IMR-90 (cell line): ENCODE data around the gene POLR1D. TPM values are rescaled to one million over a fixed set of nuclear protein-coding genes. Genes with fewer than 3 reads are reported as not detected.

ENCODE experiments used
- ATAC-seq: fragments of 200-7000 bp; cut with Tn5 transposase; 2 replicates; pipeline ENCODE4 v1.9.1; 2020; ENCODE audit warnings: low read depth, mild to moderate bottlenecking, moderate library complexity
- BruUV-seq: library from RNA; stranded (reverse); fragments of 400-500 nt; replicated peaks from 2 replicates; lab custom pipeline; 2021; lab: Mats Ljungman, UMichigan
- CTCF ChIA-PET: fragments of 300-600 bp; formaldehyde crosslinking; extraction: SDS; loops from one replicate; lab custom pipeline; 2021; ENCODE audit warnings: antibody characterized with exemption; lab: Yijun Ruan, JAX
- POLR2A ChIA-PET: fragments of 300-600 bp; sonication (Branson Sonifier 250); formaldehyde crosslinking; loops from one replicate; lab custom pipeline; 2022; ENCODE audit warnings: antibody characterized with exemption; ENCODE audit not compliant: unreplicated experiment; lab: Charles Lee
- DNase-seq: peaks from one replicate; pipeline ENCODE4 v3.0.0; 2013
- H2AFZ ChIP-seq: replicated peaks from 2 replicates; pipeline ENCODE3; 2013; ENCODE audit warnings: low read length, mild to moderate bottlenecking; ENCODE audit not compliant: poor library complexity
- H2AK5ac ChIP-seq: 2 replicates; pipeline ENCODE4 v1.6.1; 2013; ENCODE audit warnings: low read depth, low read length, inconsistent platforms
- H2AK9ac ChIP-seq: replicated peaks from 2 replicates; pipeline ENCODE3; 2013; ENCODE audit warnings: mild to moderate bottlenecking, low read depth, low read length, moderate library complexity; ENCODE audit not compliant: poor library complexity
- H2BK120ac ChIP-seq: 2 replicates; pipeline ENCODE4 v1.6.1; 2013; ENCODE audit warnings: low read depth, low read length, inconsistent platforms
- H2BK15ac ChIP-seq: 3 replicates; pipeline ENCODE4 v1.6.1; 2013; ENCODE audit warnings: low read depth, low read length, inconsistent platforms
- H2BK20ac ChIP-seq: 2 replicates; pipeline ENCODE4 v1.6.1; 2013; ENCODE audit warnings: low read depth, mild to moderate bottlenecking, inconsistent platforms, low read length, moderate library complexity
- H2BK5ac ChIP-seq: 2 replicates; pipeline ENCODE4 v1.6.1; 2013; ENCODE audit warnings: mild to moderate bottlenecking, low read depth, low read length, inconsistent platforms; ENCODE audit not compliant: poor library complexity, severe bottlenecking
- H3K14ac ChIP-seq: replicated peaks from 2 replicates; pipeline ENCODE4 v1.6.1; 2013; ENCODE audit warnings: low read depth, low read length, inconsistent platforms
- H3K18ac ChIP-seq: 2 replicates; pipeline ENCODE4 v1.6.1; 2013; ENCODE audit warnings: low read depth, low read length, control low read depth
- H3K23ac ChIP-seq: 2 replicates; pipeline ENCODE4 v1.6.1; 2013; ENCODE audit warnings: low read depth, low read length, inconsistent platforms
- H3K27ac ChIP-seq: 2 replicates; pipeline ENCODE4 v1.5.1; 2013; ENCODE audit warnings: mild to moderate bottlenecking, control low read depth, low read length; ENCODE audit not compliant: insufficient read depth
- H3K27me3 ChIP-seq: 2 replicates; pipeline ENCODE4 v1.6.1; 2013; ENCODE audit warnings: low read length; ENCODE audit not compliant: control insufficient read depth, insufficient read depth
- H3K36me3 ChIP-seq: 2 replicates; pipeline ENCODE4 v1.6.1; 2013; ENCODE audit warnings: low read length, mixed read lengths; ENCODE audit not compliant: control insufficient read depth, insufficient read depth
- H3K4ac ChIP-seq: 2 replicates; pipeline ENCODE4 v1.6.1; 2013; ENCODE audit warnings: low read depth, low read length, inconsistent platforms
- H3K4me1 ChIP-seq: 2 replicates; pipeline ENCODE4 v1.6.1; 2013; ENCODE audit warnings: low read length, mixed read lengths; ENCODE audit not compliant: control insufficient read depth, insufficient read depth
- H3K4me2 ChIP-seq: 2 replicates; pipeline ENCODE4 v1.6.1; 2013; ENCODE audit warnings: low read depth, mild to moderate bottlenecking, control low read depth, low read length, moderate library complexity
- H3K4me3 ChIP-seq: 2 replicates; pipeline ENCODE4 v1.5.1; 2013; ENCODE audit warnings: low read depth, mild to moderate bottlenecking, control low read depth, low read length, moderate library complexity; ENCODE audit not compliant: insufficient read depth
- H3K56ac ChIP-seq: 2 replicates; pipeline ENCODE4 v1.6.1; 2013; ENCODE audit warnings: low read length, inconsistent platforms; ENCODE audit not compliant: insufficient read depth; ENCODE audit errors: extremely low read depth
- H3K79me1 ChIP-seq, 2 experiments: 2 replicates each; pipeline ENCODE4 v1.6.1; 2013; ENCODE audit warnings: low read length in 2 of 2, inconsistent platforms in 1 of 2, low read depth in 1 of 2
- H3K9ac ChIP-seq: 2 replicates; pipeline ENCODE4 v1.6.1; 2013; ENCODE audit warnings: low read depth, low read length, control low read depth
- H3K9me1 ChIP-seq: 2 replicates; pipeline ENCODE4 v1.6.1; 2013; ENCODE audit warnings: low read length, inconsistent platforms; ENCODE audit not compliant: insufficient read depth
- H3K9me3 ChIP-seq: 2 replicates; pipeline ENCODE4 v1.6.1; 2013; ENCODE audit warnings: low read length; ENCODE audit not compliant: control insufficient read depth, insufficient read depth
- H4K20me1 ChIP-seq: 2 replicates; pipeline ENCODE4 v1.6.1; 2013; ENCODE audit warnings: low read length, inconsistent platforms; ENCODE audit not compliant: insufficient read depth
- H4K5ac ChIP-seq: 2 replicates; pipeline ENCODE4 v1.6.1; 2013; ENCODE audit warnings: mild to moderate bottlenecking, low read depth, low read length, control low read depth
- H4K8ac ChIP-seq, 2 experiments: 2 replicates each; pipeline ENCODE4 v1.6.1; 2013; ENCODE audit warnings: low read depth in 2 of 2, low read length in 2 of 2, control low read depth in 1 of 2, inconsistent platforms in 1 of 2
- H4K91ac ChIP-seq: 2 replicates; pipeline ENCODE4 v1.6.1; 2013; ENCODE audit warnings: low read depth, low read length, inconsistent platforms; ENCODE audit not compliant: insufficient read depth
- MAFK ChIP-seq: IDR thresholded peaks from 2 replicates; pipeline ENCODE4 v1.6.1; 2012; ENCODE audit warnings: low read depth, low read length, improper control_type of control experiment
- SMC3 ChIP-seq: fragments of 150-350 bp; IDR thresholded peaks from 2 replicates; pipeline ENCODE4 v1.6.1; 2016; ENCODE audit warnings: low read depth, mild to moderate bottlenecking, antibody characterized with exemption, low read length, moderate library complexity
- WGBS, 2 experiments: methylation state at CpG; one replicate each; pipeline versions ENCODE4 v1.1.5 to v1.1.7; 2013; ENCODE audit warnings: missing lambda C conversion rate in 2 of 2; ENCODE audit not compliant: insufficient read length in 1 of 2; ENCODE audit errors: extremely low coverage in 2 of 2; 5-methylcytosine and 5-hydroxymethylcytosine counted together
- dilution Hi-C: fragments of 300-500 bp; cut with HindIII; formaldehyde crosslinking; loops from one replicate; pipeline ENCODE4 v1.14.3; 2018; ENCODE audit warnings: low sequenced_read_pairs; ENCODE audit not compliant: unreplicated experiment
- in situ Hi-C: fragments of 300-500 bp; cut with MboI; formaldehyde crosslinking; loops from 3 replicates; pipeline ENCODE4 v1.14.3; 2019; ENCODE audit warnings: low sequenced_read_pairs, inconsistent platforms, mixed read lengths
- intact Hi-C: fragments of 100-400 bp; cut with micrococcal nuclease; formaldehyde crosslinking; loops from 2 replicates; pipeline ENCODE4 v1.10.0; 2022
- polyA plus RNA-seq, 3 experiments: library from polyadenylated mRNA; depleted of rRNA; stranded (reverse); fragments of >200 nt; gene quantifications; 2 replicates each; pipeline ENCODE4 v1.2.3, GENCODE V29; 2012; ENCODE audit warnings: low replicate concordance in 1 of 3
- total RNA-seq: library from RNA; depleted of rRNA; stranded (reverse); fragments of >200 nt; gene quantifications from 2 replicates; pipeline ENCODE4 v1.2.3, GENCODE V29; 2012
- TF ChIP-seq, protein P1 (sequence below): conservative IDR thresholded peaks from 2 replicates; pipeline ENCODE4 v1.5.1; 2012; ENCODE audit warnings: mild to moderate bottlenecking, low read depth, low read length, improper control_type of control experiment

The POLR1D gene
- total and polyA plus RNA-seq, 2 of the 4 experiments (the other 2 are of a cell fraction): 65.4 to 110 TPM

DNA sequence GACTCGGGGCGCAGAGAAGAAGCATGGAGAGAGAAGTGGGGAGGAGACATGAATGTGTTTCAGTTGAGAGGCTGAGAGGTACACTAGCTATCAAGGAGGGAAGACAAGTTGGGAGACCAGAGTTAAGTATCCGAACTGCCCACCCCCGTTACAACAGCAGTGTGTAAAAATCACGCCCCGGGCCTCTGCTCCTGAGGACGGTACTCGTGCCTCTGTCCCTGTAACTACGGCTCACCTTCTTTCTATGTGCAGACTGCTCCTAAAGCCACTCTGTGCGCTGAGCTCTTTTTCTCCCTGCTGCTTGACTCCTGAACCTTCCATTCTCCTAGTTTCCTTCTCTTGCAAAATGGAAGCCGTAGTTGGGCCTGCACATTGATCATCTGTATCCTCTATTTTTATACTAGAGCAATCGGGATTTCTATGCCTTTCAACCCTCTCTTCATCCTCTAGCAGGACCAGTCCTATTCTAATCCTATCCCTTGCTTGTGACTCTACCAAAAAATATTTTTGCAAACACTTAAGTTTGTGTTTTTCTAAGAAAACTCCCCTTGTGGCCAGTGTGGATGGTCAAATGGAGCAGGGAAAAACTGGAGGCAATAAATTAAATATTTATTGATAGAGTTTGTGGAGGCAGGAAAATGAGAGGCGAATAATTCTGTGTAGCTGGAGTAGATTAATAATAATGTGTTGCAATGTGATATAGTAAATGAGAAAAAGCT, 569 bp downstream of the POLR1D start:
- H4K20me1 ChIP-seq: peaks cover 13% of the 10 kb centered on the region; the same call in 1 of the 2 replicates
- DNase-seq (peak; percentile 13), ATAC-seq (peak; percentile 0; the same call in 1 of the 2 replicates)
- H3K23ac ChIP-seq: peak overlapping the region; percentile 96
- peak overlapping the region; percentile 83 for H2BK5ac ChIP-seq
- H3K4ac ChIP-seq: peak overlapping the region; percentile 93
- no peak overlapping the region; the same call in 1 of the 2 replicates for H3K18ac ChIP-seq
- no peaks in the 10 kb centered on the region for H3K9me3 ChIP-seq
- peak overlapping the region; percentile 99 for H3K4me3 ChIP-seq
- peaks cover 12% of the 10 kb centered on the region for H3K9me1 ChIP-seq
- peak overlapping the region; percentile 93 for H2AK9ac ChIP-seq
- no TSS peak for BruUV-seq
- peak overlapping the region; percentile 87 for H4K91ac ChIP-seq
- H2BK15ac ChIP-seq: no peak overlapping the region
- peak overlapping the region; percentile 96 for H3K14ac ChIP-seq
- CTCF ChIA-PET: interaction anchor here (0.6 kb wide), 1 partner anchor 666 kb away, joined by 4 read pairs; no protein-coding TSS in a partner anchor
- H4K8ac ChIP-seq: peak overlapping the region; percentile 89 to 92
- WGBS, 2 experiments: 0% methylated on average over 9 of the region's 13 CpGs; no CpG with 5 or more reads in 1 of the 2 experiments
- intact Hi-C loops: loop anchor here (1.0 to 10.0 kb wide), 2 partner anchors 173 to 247 kb away; no protein-coding TSS in a partner anchor
- peak overlapping the region; percentile 21 for H4K5ac ChIP-seq
- no peaks in the 10 kb centered on the region for H3K4me1 ChIP-seq
- dilution Hi-C loops: no loop called here
- POLR2A ChIA-PET: no interaction called here
- H3K36me3 ChIP-seq: peaks cover 7% of the 10 kb centered on the region; the same call in 1 of the 2 replicates
- H3K79me1 ChIP-seq: peaks cover 55 to 73% of the 10 kb centered on the region in 2 experiments
- peak overlapping the region; percentile 91 for H3K27ac ChIP-seq
- H3K4me2 ChIP-seq: peak overlapping the region; percentile 98
- peak overlapping the region; percentile 97 for H2AFZ ChIP-seq
- in situ Hi-C loops: loop anchor here (25.0 kb wide), 1 partner anchor 635 kb away; no protein-coding TSS in a partner anchor
- peak overlapping the region; percentile 73 for H3K56ac ChIP-seq
- H3K27me3 ChIP-seq: no peaks in the 10 kb centered on the region
- H2AK5ac ChIP-seq: peak overlapping the region; percentile 48; the same call in 1 of the 2 replicates
- H2BK120ac ChIP-seq: 0 out of 2 replicates have a peak overlapping the region, but pooled peaks have one; percentile 73
- TF ChIP-seq SMC3 (no peak), MAFK (no peak)
- TF ChIP-seq, protein P1, sequence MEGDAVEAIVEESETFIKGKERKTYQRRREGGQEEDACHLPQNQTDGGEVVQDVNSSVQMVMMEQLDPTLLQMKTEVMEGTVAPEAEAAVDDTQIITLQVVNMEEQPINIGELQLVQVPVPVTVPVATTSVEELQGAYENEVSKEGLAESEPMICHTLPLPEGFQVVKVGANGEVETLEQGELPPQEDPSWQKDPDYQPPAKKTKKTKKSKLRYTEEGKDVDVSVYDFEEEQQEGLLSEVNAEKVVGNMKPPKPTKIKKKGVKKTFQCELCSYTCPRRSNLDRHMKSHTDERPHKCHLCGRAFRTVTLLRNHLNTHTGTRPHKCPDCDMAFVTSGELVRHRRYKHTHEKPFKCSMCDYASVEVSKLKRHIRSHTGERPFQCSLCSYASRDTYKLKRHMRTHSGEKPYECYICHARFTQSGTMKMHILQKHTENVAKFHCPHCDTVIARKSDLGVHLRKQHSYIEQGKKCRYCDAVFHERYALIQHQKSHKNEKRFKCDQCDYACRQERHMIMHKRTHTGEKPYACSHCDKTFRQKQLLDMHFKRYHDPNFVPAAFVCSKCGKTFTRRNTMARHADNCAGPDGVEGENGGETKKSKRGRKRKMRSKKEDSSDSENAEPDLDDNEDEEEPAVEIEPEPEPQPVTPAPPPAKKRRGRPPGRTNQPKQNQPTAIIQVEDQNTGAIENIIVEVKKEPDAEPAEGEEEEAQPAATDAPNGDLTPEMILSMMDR: peak; percentile 27; the same call in 1 of the 2 replicates
- H2BK20ac ChIP-seq: no peak overlapping the region
- H3K9ac ChIP-seq: peak overlapping the region; percentile 93
